Epithelial cell of esophagus (primary cell): ENCODE measurements around the gene PHF23.

ENCODE experiments used
- DNase-seq: peaks from one replicate; pipeline ENCODE4 v3.0.0; 2010; ENCODE audit warnings: low read depth
- H3K4me3 ChIP-seq: 2 replicates; pipeline ENCODE4 v1.5.1; 2011; ENCODE audit warnings: mild to moderate bottlenecking, low read length, control low read depth
- CTCF ChIP-seq: IDR thresholded peaks from 2 replicates; pipeline ENCODE4 v1.5.1; 2011; ENCODE audit warnings: low read depth, mild to moderate bottlenecking, low read length, control low read depth, inconsistent platforms; ENCODE audit not compliant: insufficient read depth; ENCODE audit errors: missing control alignments

Gene PHF23

GRCh38 chr17:7262935-7263800 lies 23.9 kb upstream of the PHF23 start:
- no peak for TF ChIP-seq CTCF
- H3K4me3 ChIP-seq, result peak overlapping the region; percentile 55
- DNase-seq, result peak; percentile 70

- peak; percentile 71 for DNase-seq
- H3K4me3 ChIP-seq, result peak within 1 kb of the TSS; percentile 55
- TF ChIP-seq CTCF, result no peak
Measured at GRCh38 chr17:7262192-7262934, 23.1 kb upstream of the PHF23 start, which contains the start of gene CLDN7. TSS of gene CLDN7 (minus strand) at chr17:7262478. CDS start at chr17:7262043, 435 bp downstream.

GRCh38 chr17:7261379-7262191 lies 22.3 kb upstream of the PHF23 start:
- H3K4me3 ChIP-seq, result peak overlapping the region; percentile 55
- TF ChIP-seq CTCF, result no peak
- DNase-seq, result no peak

- no peak for TF ChIP-seq CTCF
- peak; percentile 66 for DNase-seq
- peak overlapping the region; percentile 55 for H3K4me3 ChIP-seq
Measured at GRCh38 chr17:7260651-7261378, 21.6 kb upstream of the PHF23 start.

GRCh38 chr17:7260151-7260550 lies 20.9 kb upstream of the PHF23 start:
- no peak for DNase-seq
- TF ChIP-seq CTCF, result no peak
- peak overlapping the region; percentile 55 for H3K4me3 ChIP-seq

GRCh38 chr17:7259555-7259889 lies 20.3 kb upstream of the PHF23 start:
- no peak overlapping the region for H3K4me3 ChIP-seq
- TF ChIP-seq CTCF, result no peak
- DNase-seq, result no peak
